Motor neuron (in vitro differentiated cells): ENCODE measurements around the gene NDUFAF5. TPM values are rescaled to one million over a fixed set of nuclear protein-coding genes. Genes with fewer than 3 reads are reported as not detected.

Experiments
- ATAC-seq, 8 experiments: fragments of 200-7000 bp; cut with Tn5 transposase; replicated peaks in 6 of 8; 2 replicates each; pipeline ENCODE4 v1.8.0; 2021; ENCODE audit warnings: mild to moderate bottlenecking in 8 of 8, moderate library complexity in 8 of 8
- H3K27ac ChIP-seq, 2 donors: fragments of 250-450 bp; sonication (Bioruptor Pico); 2 replicates each; pipeline ENCODE4 v1.9.0; 2021; ENCODE audit warnings: antibody characterized with exemption in 2 of 2, mild to moderate bottlenecking in 2 of 2, moderate library complexity in 1 of 2
- H3K4me1 ChIP-seq, 2 donors: fragments of 250-450 bp; sonication (Bioruptor Pico); replicated peaks in 1 of 2; 2 replicates each; pipeline ENCODE4 v1.6.1; 2021; ENCODE audit warnings: antibody characterized with exemption in 2 of 2, mild to moderate bottlenecking in 2 of 2, moderate library complexity in 1 of 2
- H3K4me3 ChIP-seq, 5 donors: fragments of 250-450 bp; sonication (Bioruptor Pico); 2 replicates each; pipeline ENCODE4 v1.9.0; 2021; ENCODE audit warnings: antibody characterized with exemption in 5 of 5, mild to moderate bottlenecking in 5 of 5, moderate library complexity in 4 of 5
- WGBS, 10 experiments: fragments of 450-650 bp; shearing (Covaris generic); methylation state at CpG; one replicate each; pipeline ENCODE4 v1.0.0; 2022; 5-methylcytosine and 5-hydroxymethylcytosine counted together
- in situ Hi-C, 9 experiments: fragments of 400-800 bp; cut with MboI; loops; one replicate each; pipeline ENCODE4 v1.15.0; 2021; ENCODE audit warnings: low sequenced_read_pairs in 9 of 9, low pct_unique_long_range_greater_than_20kb in 2 of 9; ENCODE audit not compliant: unreplicated experiment in 9 of 9
- total RNA-seq, 8 experiments: library from RNA; unstranded; fragments of 300-600 nt; gene quantifications; 2 replicates each; pipeline versions ENCODE4 v1.2.3 to v1.2.4, GENCODE V29; 2022

The NDUFAF5 gene
- total RNA-seq, 8 experiments from 2014 or later: 17.4 to 33.3 (median 29.4) TPM

DNA sequence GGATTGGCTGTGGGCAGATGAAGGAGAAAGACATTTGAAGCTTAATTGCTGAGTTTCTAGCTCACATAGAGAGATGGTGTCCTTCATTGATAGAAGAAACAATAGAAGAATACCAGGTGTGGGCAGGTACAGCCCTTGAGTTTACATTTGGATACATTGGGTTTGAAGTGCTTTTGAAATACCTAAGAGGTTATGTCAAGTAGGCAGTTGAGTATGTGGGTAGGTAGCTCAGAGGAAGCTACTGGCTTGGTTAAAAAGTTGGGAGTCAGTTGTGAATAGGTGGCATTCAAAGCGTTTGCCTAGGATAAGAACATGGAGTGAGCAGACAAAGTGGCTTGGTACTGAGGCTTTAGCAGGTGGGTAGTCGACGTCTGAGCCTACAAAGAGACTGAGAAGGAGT is 25.0 kb downstream of the NDUFAF5 start:
- no peak overlapping the region for H3K27ac ChIP-seq
- no peaks in the 10 kb centered on the region for H3K4me1 ChIP-seq
- 76 to 100% (median 100%) methylated on average over 2 to 3 of the region's 3 CpGs; no CpG with 5 or more reads in 3 of the 10 experiments for WGBS, 10 experiments
- no peak overlapping the region for H3K4me3 ChIP-seq
- in situ Hi-C loops: loop anchor here in 5 of 9 experiments (25.0 kb wide), 2 partner anchors 227 to 252 kb away; no protein-coding TSS in a partner anchor
- no peak for ATAC-seq

DNA sequence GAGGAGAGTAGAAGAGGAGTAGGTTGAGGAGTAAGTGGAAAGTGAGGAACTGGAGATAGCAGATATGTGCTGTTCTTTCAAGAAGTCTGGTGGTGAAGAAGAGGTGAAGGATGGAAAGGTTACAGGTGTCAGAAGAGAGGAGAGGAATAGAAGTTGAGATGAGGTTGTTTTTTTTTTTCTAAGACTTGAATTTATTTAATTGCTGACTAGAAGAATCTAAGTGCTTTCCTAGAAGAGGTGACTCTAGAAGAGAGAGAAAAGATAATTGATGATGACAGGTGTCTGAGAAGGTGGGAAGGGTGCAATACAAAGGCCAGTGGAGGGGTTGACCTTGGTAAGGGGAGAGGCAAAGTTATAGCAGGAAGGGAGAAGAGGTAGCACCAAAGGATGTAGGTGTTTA is 25.6 kb downstream of the NDUFAF5 start:
- Histone ChIP-seq H3K27ac (no peak overlapping the region), H3K4me1 (no peaks in the 10 kb centered on the region), H3K4me3 (no peak overlapping the region)
- in situ Hi-C loops: loop anchor here in 5 of 9 experiments (25.0 kb wide), 2 partner anchors 227 to 252 kb away; no protein-coding TSS in a partner anchor
- no peak for ATAC-seq

- Histone ChIP-seq H3K27ac (no peak overlapping the region), H3K4me3 (no peak overlapping the region), H3K4me1 (no peaks in the 10 kb centered on the region)
- ATAC-seq: no peak
- in situ Hi-C loops: loop anchor here in 5 of 9 experiments (25.0 kb wide), 2 partner anchors 223 to 248 kb away; no protein-coding TSS in a partner anchor
- WGBS, 10 experiments: 26 to 100% (median 83%) methylated on average over 1 to 3 of the region's 3 CpGs; no CpG with 5 or more reads in 1 of the 10 experiments
Measured at GRCh38 chr20:13813910-13814309, 29.1 kb downstream of the NDUFAF5 start.

DNA sequence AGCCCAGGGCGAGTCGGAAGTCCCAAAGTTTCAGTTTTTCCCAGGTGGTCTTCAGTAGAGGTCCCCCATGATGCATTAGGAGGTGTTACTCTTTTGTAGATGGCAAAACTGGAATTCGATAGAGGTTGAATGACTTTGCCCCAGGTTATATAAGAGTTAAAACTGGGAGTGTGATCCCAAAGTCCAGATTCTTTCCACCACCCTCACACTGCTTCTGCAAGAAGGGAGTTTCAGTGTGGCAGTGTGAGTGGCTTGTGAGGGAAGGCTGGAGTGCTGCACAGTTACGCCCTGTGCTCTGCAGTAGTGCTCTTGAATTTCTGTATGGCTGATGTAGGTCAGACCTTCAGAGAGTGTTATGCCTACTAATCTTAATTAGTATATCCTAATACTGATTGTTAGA is 29.8 kb downstream of the NDUFAF5 start:
- Histone ChIP-seq H3K27ac (no peak overlapping the region), H3K4me3 (no peak overlapping the region), H3K4me1 (no peaks in the 10 kb centered on the region)
- 82 to 100% (median 93%) methylated on average over 1 to 4 of the region's 4 CpGs; no CpG with 5 or more reads in 3 of the 10 experiments for WGBS, 10 experiments
- ATAC-seq: no peak
- in situ Hi-C loops: loop anchor here in 5 of 9 experiments (25.0 kb wide), 2 partner anchors 223 to 248 kb away; no protein-coding TSS in a partner anchor

- 52 to 100% (median 65%) methylated on average over 1 to 3 of the region's 3 CpGs; no CpG with 5 or more reads in 1 of the 10 experiments for WGBS, 10 experiments
- in situ Hi-C loops: loop anchor here in 5 of 9 experiments (25.0 kb wide), 2 partner anchors 221 to 246 kb away; no protein-coding TSS in a partner anchor
- no peak overlapping the region for H3K27ac ChIP-seq
- H3K4me1 ChIP-seq: no peaks in the 10 kb centered on the region
- no peak for ATAC-seq
- H3K4me3 ChIP-seq: no peak overlapping the region
Measured at GRCh38 chr20:13816757-13817156, 31.9 kb downstream of the NDUFAF5 start.

DNA sequence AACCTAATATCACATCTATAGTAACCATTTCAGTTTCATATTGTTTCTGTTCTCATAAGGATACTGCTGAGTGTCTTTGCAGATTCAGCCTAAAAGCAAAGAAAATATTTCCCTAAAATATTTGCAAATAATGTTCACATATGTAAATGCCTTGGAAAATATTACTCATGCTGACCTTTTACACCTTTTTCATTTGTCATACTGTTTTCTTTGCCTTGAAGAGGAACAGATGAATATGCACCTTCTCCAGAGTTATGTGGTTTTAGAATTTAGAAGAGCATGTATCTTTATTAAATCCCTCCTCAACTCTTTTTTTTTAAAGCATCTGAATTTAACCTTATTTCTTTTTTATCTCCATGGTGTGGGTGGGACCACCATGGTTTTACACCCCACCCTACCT is 32.5 kb downstream of the NDUFAF5 start:
- peak in 3 of 8 experiments; percentile 40 to 80 (median 66) for ATAC-seq
- Histone ChIP-seq H3K4me1 (no peaks in the 10 kb centered on the region), H3K27ac (no peak overlapping the region), H3K4me3 (no peak overlapping the region)
- in situ Hi-C loops: loop anchor here in 5 of 9 experiments (25.0 kb wide), 2 partner anchors 220 to 245 kb away; no protein-coding TSS in a partner anchor

DNA sequence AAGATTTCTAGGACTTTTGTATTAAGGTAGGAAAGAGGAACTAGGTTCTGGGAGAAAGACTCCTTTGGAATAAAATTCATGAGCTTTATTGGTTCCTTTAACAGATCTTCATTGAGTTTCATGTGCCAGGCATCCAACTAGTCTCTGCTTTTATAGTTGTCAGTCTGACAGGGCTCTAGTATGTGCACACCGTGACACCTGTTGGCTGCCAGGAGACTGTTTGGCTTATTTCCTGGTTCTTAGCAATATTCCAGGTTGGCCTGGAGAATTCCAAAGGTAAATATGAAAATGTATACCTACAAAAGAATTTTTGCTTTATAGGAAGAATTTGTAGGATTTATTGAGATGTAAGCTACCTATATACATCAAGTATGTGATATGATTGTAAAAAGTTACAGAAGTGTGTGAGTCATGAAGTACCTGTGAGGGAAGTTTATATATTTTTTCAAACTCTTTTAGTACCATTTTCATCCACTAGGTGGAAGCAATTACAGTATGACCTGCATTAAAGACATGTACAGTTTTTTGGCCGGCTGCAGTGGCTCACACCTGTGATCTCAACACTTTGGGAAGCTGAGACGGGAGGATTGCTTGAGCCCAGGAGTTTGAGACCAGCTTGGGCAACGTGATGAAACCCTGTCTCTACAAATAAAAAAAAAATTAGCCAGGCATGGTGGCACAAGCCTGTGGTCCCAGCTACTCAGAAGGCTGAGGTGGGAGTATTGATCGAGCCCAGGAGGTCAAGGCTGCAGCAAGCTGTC is 35.2 kb downstream of the NDUFAF5 start:
- no peak overlapping the region for H3K4me3 ChIP-seq
- no peaks in the 10 kb centered on the region for H3K4me1 ChIP-seq
- H3K27ac ChIP-seq: no peak overlapping the region
- ATAC-seq: peak in 6 of 8 experiments; percentile 10 to 53 (median 38)
- 0 to 100% (median 46%) methylated on average over 1 to 4 of the region's 5 CpGs; no CpG with 5 or more reads in 1 of the 10 experiments for WGBS, 10 experiments
- in situ Hi-C loops: loop anchor here in 7 of 9 experiments (10.0 to 25.0 kb wide), 3 partner anchors 217 to 242 kb away; no protein-coding TSS in a partner anchor

DNA sequence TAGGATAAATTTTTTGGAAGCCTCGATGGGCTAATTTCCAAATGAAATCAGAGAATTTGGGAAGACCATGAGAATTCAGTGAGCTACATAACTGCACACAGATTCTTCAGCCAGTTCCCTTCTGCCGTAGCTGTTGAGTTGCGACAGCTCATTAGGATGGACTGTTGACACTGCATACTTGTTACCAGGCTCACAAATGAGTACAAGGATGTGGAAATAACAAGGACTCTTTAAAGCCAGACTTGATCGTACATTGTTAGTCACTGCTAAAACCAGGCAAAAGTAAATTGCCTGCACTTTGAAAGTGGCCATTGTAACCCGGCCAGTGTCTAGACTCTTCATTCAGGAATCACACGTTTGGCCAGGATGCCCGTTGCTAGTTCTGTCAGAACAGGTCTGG is 37.0 kb downstream of the NDUFAF5 start:
- H3K4me3 ChIP-seq: no peak overlapping the region
- WGBS, 10 experiments: 20 to 100% (median 88%) methylated on average over 2 to 6 of the region's 7 CpGs; no CpG with 5 or more reads in 2 of the 10 experiments
- no peak overlapping the region for H3K27ac ChIP-seq
- in situ Hi-C loops: loop anchor here in 7 of 9 experiments (10.0 to 25.0 kb wide), 3 partner anchors 215 to 240 kb away; no protein-coding TSS in a partner anchor
- ATAC-seq: peak in 2 of 8 experiments; percentile 53 to 82
- no peaks in the 10 kb centered on the region for H3K4me1 ChIP-seq

- H3K4me3 ChIP-seq: no peak overlapping the region
- in situ Hi-C loops: loop anchor here in 7 of 9 experiments (10.0 to 25.0 kb wide), 3 partner anchors 215 to 240 kb away; no protein-coding TSS in a partner anchor
- H3K4me1 ChIP-seq: no peaks in the 10 kb centered on the region
- 71 to 91% (median 80%) methylated on average over 1 to 2 of the region's 2 CpGs; no CpG with 5 or more reads in 5 of the 10 experiments for WGBS, 10 experiments
- no peak overlapping the region for H3K27ac ChIP-seq
- no peak for ATAC-seq
Measured at GRCh38 chr20:13822459-13822858, 37.6 kb downstream of the NDUFAF5 start.

DNA sequence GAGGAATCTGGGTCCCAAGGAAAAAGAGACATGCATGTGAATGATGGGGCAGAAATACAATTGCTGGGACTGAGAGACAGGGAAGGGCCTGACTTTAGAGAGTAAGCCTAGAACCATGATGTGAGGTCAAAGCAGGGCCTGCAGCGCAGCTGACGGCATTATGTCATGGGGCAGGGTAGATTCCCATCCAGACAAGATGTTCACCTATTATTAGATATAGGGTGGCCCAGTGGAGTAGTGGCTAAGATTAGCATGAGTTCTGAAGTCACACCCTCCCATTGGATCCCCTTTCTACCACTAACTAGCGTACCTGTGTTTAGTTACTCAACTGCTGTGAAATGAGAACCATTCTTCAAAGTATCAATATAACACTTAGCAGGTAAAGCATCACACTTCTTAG is 39.6 kb downstream of the NDUFAF5 start:
- ATAC-seq: no peak
- H3K4me1 ChIP-seq: no peaks in the 10 kb centered on the region
- no peak overlapping the region for H3K4me3 ChIP-seq
- 93 to 100% (median 100%) methylated on average over 1 to 3 of the region's 3 CpGs; no CpG with 5 or more reads in 4 of the 10 experiments for WGBS, 10 experiments
- in situ Hi-C loops: loop anchor here in 7 of 9 experiments (10.0 to 25.0 kb wide), 3 partner anchors 213 to 238 kb away; no protein-coding TSS in a partner anchor
- no peak overlapping the region for H3K27ac ChIP-seq

DNA sequence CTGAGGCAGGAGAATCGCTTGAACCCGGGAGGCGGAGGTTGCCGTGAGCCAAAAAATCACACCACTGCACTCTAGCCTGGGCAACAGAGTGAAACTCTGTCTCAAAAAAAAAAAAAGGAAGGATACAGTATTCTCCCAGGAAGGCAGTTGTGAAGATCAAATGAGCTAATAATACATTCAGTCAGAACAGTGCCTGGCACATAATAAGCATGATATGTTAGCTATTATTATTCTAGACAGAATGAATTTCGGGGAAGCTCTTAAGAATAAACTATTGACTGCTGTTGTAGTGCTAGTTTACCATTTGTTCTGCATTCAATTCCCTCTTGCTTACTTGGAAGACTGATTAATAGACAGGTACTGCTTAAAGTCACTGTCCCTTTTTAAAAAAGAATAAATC is 40.6 kb downstream of the NDUFAF5 start:
- in situ Hi-C loops: loop anchor here in 2 of 9 experiments (10.0 kb wide), 1 partner anchor 229 kb away; no protein-coding TSS in a partner anchor
- H3K4me1 ChIP-seq: no peaks in the 10 kb centered on the region
- H3K27ac ChIP-seq: no peak overlapping the region
- no peak for ATAC-seq
- 62 to 100% (median 86%) methylated on average over 2 to 5 of the region's 5 CpGs; no CpG with 5 or more reads in 2 of the 10 experiments for WGBS, 10 experiments
- no peak overlapping the region for H3K4me3 ChIP-seq

GRCh38 chr20:13831476-13831875 is 46.6 kb downstream of the NDUFAF5 start:
- in situ Hi-C loops: no loop called here
- Histone ChIP-seq H3K4me3 (no peak overlapping the region), H3K27ac (no peak overlapping the region), H3K4me1 (no peaks in the 10 kb centered on the region)
- WGBS, 10 experiments: 45 to 100% (median 84%) methylated on average over 1 to 3 of the region's 3 CpGs; no CpG with 5 or more reads in 1 of the 10 experiments
- ATAC-seq: peak in 1 of 8 experiments; percentile 95

DNA sequence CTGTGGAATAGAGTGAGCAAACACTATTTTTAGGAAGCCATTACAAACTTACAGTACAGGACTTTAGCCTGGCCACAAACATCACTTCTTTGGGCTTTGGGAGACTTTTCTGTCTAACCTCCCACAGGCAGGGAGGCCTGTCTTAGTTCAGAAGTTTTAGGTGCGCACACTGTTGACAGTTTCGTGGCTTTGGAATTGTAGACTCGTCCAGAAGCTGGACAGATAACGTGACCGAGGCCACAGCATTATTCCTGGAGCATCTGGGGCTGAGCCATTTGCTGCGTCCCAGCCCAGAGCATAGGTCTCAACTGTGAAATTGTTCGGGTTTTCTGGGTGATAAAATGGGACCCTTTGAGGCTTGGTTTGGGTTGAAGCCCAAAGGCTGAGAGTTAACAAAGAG is 53.8 kb downstream of the NDUFAF5 start:
- 80 to 100% (median 93%) methylated on average over 1 to 7 of the region's 7 CpGs; no CpG with 5 or more reads in 5 of the 10 experiments for WGBS, 10 experiments
- ATAC-seq: no peak
- no peak overlapping the region for H3K4me3 ChIP-seq
- no peaks in the 10 kb centered on the region for H3K4me1 ChIP-seq
- H3K27ac ChIP-seq: no peak overlapping the region
- in situ Hi-C loops: no loop called here
